Stomach (tissue), 9 donors: Measurements from ENCODE around the gene RFTN1. TPM values are rescaled to one million over a fixed set of nuclear protein-coding genes. Genes with fewer than 3 reads are reported as not detected.

Source experiments
- DNase-seq, 2 donors: peaks; one replicate each; pipeline versions ENCODE4 v3.0.0 to v3.0.0-alpha.2; 2013 to 2019
- H3K27ac ChIP-seq, 5 donors: fragments of 200-600 bp in 4 of 5; sonication (generic) in 4 of 5; one replicate each; pipeline ENCODE4 v1.5.1; 2013 to 2019; ENCODE audit warnings: mild to moderate bottlenecking in 1 of 5, moderate library complexity in 1 of 5
- H3K27me3 ChIP-seq, 3 donors: fragments of 200-600 bp; sonication (generic); one replicate each; pipeline ENCODE4 v1.5.1; 2017 to 2019; ENCODE audit warnings: mixed run types in 1 of 3
- H3K36me3 ChIP-seq, 4 donors: fragments of 200-600 bp; sonication (generic); 1 replicate in 3 of 4; 2 replicates in 1 of 4; pipeline ENCODE4 v1.5.1; 2016 to 2019
- H3K4me1 ChIP-seq, 4 donors: fragments of 200-600 bp; sonication (generic); one replicate each; pipeline ENCODE4 v1.5.1; 2016 to 2019
- H3K4me3 ChIP-seq, 4 donors: fragments of 200-600 bp; sonication (generic) in 3 of 4; one replicate each; pipeline ENCODE4 v1.5.1; 2016 to 2019; ENCODE audit warnings: mild to moderate bottlenecking in 1 of 4
- H3K9me3 ChIP-seq, 4 donors: fragments of 200-600 bp; sonication (generic); one replicate each; pipeline ENCODE4 v1.5.1; 2016 to 2019
- CTCF ChIP-seq, 7 experiments: fragments of 450-650 bp in 4 of 7; fragments of 200-600 bp in 3 of 7; sonication (generic) in 3 of 7; IDR thresholded peaks; one replicate each; pipeline ENCODE4 v1.5.1; 2016 to 2019; ENCODE audit warnings: antibody characterized with exemption in 7 of 7, control low read depth in 2 of 7, mild to moderate bottlenecking in 1 of 7
- EP300 ChIP-seq: sonication (generic); formaldehyde crosslinking; IDR thresholded peaks from one replicate; pipeline ENCODE4 v1.6.1; 2017; ENCODE audit warnings: antibody characterized with exemption
- POLR2A ChIP-seq, 4 donors: fragments of 450-650 bp; IDR thresholded peaks; one replicate each; pipeline ENCODE4 v1.6.1; 2016; ENCODE audit warnings: antibody characterized with exemption in 4 of 4, control low read depth in 2 of 4, mild to moderate bottlenecking in 1 of 4, moderate library complexity in 1 of 4
- POLR2AphosphoS5 ChIP-seq, 3 donors: sonication (generic); formaldehyde crosslinking; IDR thresholded peaks; one replicate each; pipeline ENCODE4 v1.6.1; 2016; ENCODE audit warnings: antibody characterized with exemption in 3 of 3
- WGBS, 5 donors: extraction: QIAGEN DNeasy Blood & Tissue Kit in 3 of 5; methylation state at CpG; one replicate each; pipeline versions ENCODE4 v1.1.5 to v1.1.7; 2013 to 2018; 5-methylcytosine and 5-hydroxymethylcytosine counted together
- intact Hi-C: fragments of 100-400 bp; cut with DNase I; formaldehyde crosslinking; loops from one replicate; pipeline ENCODE4 v1.15.1; 2023; ENCODE audit warnings: low total_unique reads
- polyA plus RNA-seq, 3 donors: library from polyadenylated mRNA; stranded (reverse); fragments of 200-250 nt; gene quantifications; one replicate each; pipeline ENCODE4 v1.2.3, GENCODE V29; 2013
- total RNA-seq, 5 donors: library from RNA; depleted of rRNA; stranded (reverse); fragments of >200 nt; gene quantifications; one replicate each; pipeline versions ENCODE4 v1.1.0 to v1.2.3, GENCODE V29; 2014 to 2016
- donor health status: healthy with polysubstance abuse.
- donor health status: Bipolar disorder and iron deficiency.
- donor health status: healthy.

Gene RFTN1
- total and polyA plus RNA-seq, 8 donors = 4.6 to 103 (median 18.9) TPM

GRCh38 chr3:16488637-16489036 lies 24.9 kb downstream of the RFTN1 start:
- no peak overlapping the region for H3K4me3 ChIP-seq
- DNase-seq = no peak
- peaks cover 0 to 18% (median 15%) of the 10 kb centered on the region in 4 donors for H3K36me3 ChIP-seq
- H3K27me3 ChIP-seq = no peaks in the 10 kb centered on the region
- no peak overlapping the region for H3K27ac ChIP-seq
- intact Hi-C loops = no loop called here
- WGBS, 5 donors = 75 to 81% (median 78%) methylated on average over 3 of the region's 3 CpGs
- no peaks in the 10 kb centered on the region for H3K9me3 ChIP-seq
- TF ChIP-seq POLR2AphosphoS5 (IDR thresholded peaks at IDR 0.05) (no peak), POLR2A (IDR thresholded peaks at IDR 0.05) (no peak), CTCF (IDR thresholded peaks at IDR 0.05) (no peak), EP300 (no peak)
- H3K4me1 ChIP-seq = peaks cover 0 to 14% (median 0%) of the 10 kb centered on the region in 4 donors

- Histone ChIP-seq H3K9me3 (no peaks in the 10 kb centered on the region), H3K4me1 (peaks cover 0 to 20% (median 3%) of the 10 kb centered on the region in 4 donors), H3K27ac (no peak overlapping the region), H3K27me3 (no peaks in the 10 kb centered on the region), H3K36me3 (peaks cover 0 to 16% (median 13%) of the 10 kb centered on the region in 4 donors), H3K4me3 (no peak overlapping the region)
- intact Hi-C loops = no loop called here
- no peak for DNase-seq
- WGBS, 5 donors = 94 to 95% (median 95%) methylated on average over 11 of the region's 11 CpGs
- TF ChIP-seq POLR2A (IDR thresholded peaks at IDR 0.05) (no peak), CTCF (IDR thresholded peaks at IDR 0.05) (no peak), POLR2AphosphoS5 (IDR thresholded peaks at IDR 0.05) (no peak), EP300 (no peak)
These were observed 25.9 kb downstream of the RFTN1 start for GRCh38 chr3:16487511-16488175.

- TF ChIP-seq POLR2AphosphoS5 (IDR thresholded peaks at IDR 0.05) = no peak
- TF ChIP-seq EP300 = no peak
- no peak for TF ChIP-seq POLR2A (IDR thresholded peaks at IDR 0.05)
- TF ChIP-seq CTCF (IDR thresholded peaks at IDR 0.05) = no peak
- WGBS, 5 donors = 83 to 89% (median 86%) methylated on average over 6 of the region's 6 CpGs
- H3K9me3 ChIP-seq = no peaks in the 10 kb centered on the region
- no peak for DNase-seq
- no peak overlapping the region for H3K4me3 ChIP-seq
- peaks cover 1 to 26% (median 8%) of the 10 kb centered on the region in 4 donors for H3K4me1 ChIP-seq
- intact Hi-C loops = no loop called here
- H3K27me3 ChIP-seq = no peaks in the 10 kb centered on the region
- H3K36me3 ChIP-seq = peaks cover 0 to 9% (median 8%) of the 10 kb centered on the region in 4 donors
- H3K27ac ChIP-seq = no peak overlapping the region
These were observed 26.5 kb downstream of the RFTN1 start for GRCh38 chr3:16486951-16487480.

- no peaks in the 10 kb centered on the region for H3K27me3 ChIP-seq
- TF ChIP-seq EP300 (no peak), POLR2A (IDR thresholded peaks at IDR 0.05) (no peak)
- peaks cover 0 to 5% (median 3%) of the 10 kb centered on the region in 4 donors for H3K36me3 ChIP-seq
- WGBS, 5 donors = 81 to 92% (median 90%) methylated on average over 2 of the region's 2 CpGs
- H3K27ac ChIP-seq = no peak overlapping the region
- H3K4me3 ChIP-seq = no peak overlapping the region
- intact Hi-C loops = no loop called here
- no peaks in the 10 kb centered on the region for H3K9me3 ChIP-seq
- DNase-seq = no peak
- H3K4me1 ChIP-seq = peaks cover 7 to 34% (median 14%) of the 10 kb centered on the region in 4 donors
These were observed 27.3 kb downstream of the RFTN1 start for GRCh38 chr3:16486201-16486600.
